Smooth muscle cell (in vitro differentiated cells): ENCODE data around the gene PTRH1. TPM values are rescaled to one million over a fixed set of nuclear protein-coding genes. Genes with fewer than 3 reads are reported as not detected.

Experiments used
- DNase-seq: peaks from one replicate; lab custom pipeline; 2025; ENCODE audit not compliant: unreplicated experiment; lab: John Stamatoyannopoulos, UW
- H2AFZ ChIP-seq: fragments of 200-600 bp; sonication (generic); 2 replicates; pipeline ENCODE4 v1.6.0; 2016; ENCODE audit warnings: antibody characterized with exemption, low read depth, mild to moderate bottlenecking
- H3F3A ChIP-seq: fragments of 200-600 bp; sonication (generic); 2 replicates; pipeline ENCODE4 v1.6.0; 2017; ENCODE audit warnings: antibody characterized with exemption, low read depth
- H3K27ac ChIP-seq: fragments of 200-600 bp; sonication (generic); 2 replicates; pipeline ENCODE4 v1.5.1; 2016; ENCODE audit warnings: low read depth, mild to moderate bottlenecking
- H3K27me3 ChIP-seq: fragments of 200-600 bp; sonication (generic); 2 replicates; pipeline ENCODE4 v1.6.1; 2016; ENCODE audit warnings: low read depth, mild to moderate bottlenecking
- H3K36me3 ChIP-seq: fragments of 200-600 bp; sonication (generic); 2 replicates; pipeline ENCODE4 v1.5.1; 2016; ENCODE audit warnings: low read depth
- H3K4me1 ChIP-seq: fragments of 200-600 bp; sonication (generic); 2 replicates; pipeline ENCODE4 v1.5.1; 2016; ENCODE audit warnings: low read depth
- H3K4me2 ChIP-seq: fragments of 200-600 bp; sonication (generic); 2 replicates; pipeline ENCODE4 v1.6.0; 2016; ENCODE audit warnings: mild to moderate bottlenecking
- H3K4me3 ChIP-seq: fragments of 200-600 bp; sonication (generic); 2 replicates; pipeline ENCODE4 v1.5.1; 2016; ENCODE audit warnings: mild to moderate bottlenecking
- H3K79me2 ChIP-seq: fragments of 200-600 bp; sonication (generic); 2 replicates; pipeline ENCODE4 v1.6.0; 2016; ENCODE audit warnings: low read depth, mild to moderate bottlenecking
- H3K9ac ChIP-seq: fragments of 200-600 bp; sonication (generic); 2 replicates; pipeline ENCODE4 v1.6.0; 2016; ENCODE audit warnings: low read depth
- H3K9me3 ChIP-seq: fragments of 200-600 bp; sonication (generic); replicated peaks from 2 replicates; pipeline ENCODE4 v1.5.1; 2016; ENCODE audit warnings: low read depth
- H4K20me1 ChIP-seq: fragments of 200-600 bp; sonication (generic); 2 replicates; pipeline ENCODE4 v1.6.0; 2016; ENCODE audit warnings: low read depth
- CTCF ChIP-seq: fragments of 200-600 bp; sonication (generic); IDR thresholded peaks from 2 replicates; pipeline ENCODE4 v1.5.1; 2017; ENCODE audit warnings: borderline replicate concordance, mild to moderate bottlenecking, antibody characterized with exemption; ENCODE audit not compliant: insufficient read depth, poor library complexity, severe bottlenecking
- WGBS: methylation state at CpG from one replicate; pipeline ENCODE4 v1.1.7; 2016; ENCODE audit warnings: low lambda C conversion rate; 5-methylcytosine and 5-hydroxymethylcytosine counted together
- polyA plus RNA-seq: library from polyadenylated mRNA; unstranded; fragments of >200 nt; fragmentation: Nextera tagmentation; extraction: Ambion mirVana; gene quantifications from 2 replicates; pipeline ENCODE4 v1.2.1, GENCODE V29; 2016
- total RNA-seq: library from RNA; depleted of rRNA; stranded (reverse); fragments of >200 nt; gene quantifications from 2 replicates; pipeline ENCODE4 v1.2.3, GENCODE V29; 2014

Gene PTRH1
- total and polyA plus RNA-seq, 2 experiments from 2014 or later: 11.9 to 33.8 TPM

GRCh38 chr9:127676638-127677037 is 38.8 kb downstream of the PTRH1 start:
- no peak overlapping the region for H2AFZ ChIP-seq
- no peak overlapping the region for H3K27ac ChIP-seq
- TF ChIP-seq CTCF: no peak
- H3K4me2 ChIP-seq: no peak overlapping the region
- no peaks in the 10 kb centered on the region for H3K79me2 ChIP-seq
- H3F3A ChIP-seq: no peaks in the 10 kb centered on the region
- no peaks in the 10 kb centered on the region for H3K4me1 ChIP-seq
- WGBS: 93% methylated on average over 12 of the region's 12 CpGs
- H3K27me3 ChIP-seq: no peaks in the 10 kb centered on the region
- no peak overlapping the region for H3K4me3 ChIP-seq
- no peaks in the 10 kb centered on the region for H4K20me1 ChIP-seq
- H3K9ac ChIP-seq: no peak overlapping the region
- DNase-seq: no peak
- no peaks in the 10 kb centered on the region for H3K36me3 ChIP-seq
- no peaks in the 10 kb centered on the region for H3K9me3 ChIP-seq

GRCh38 chr9:127673234-127673633 is 42.2 kb downstream of the PTRH1 start:
- DNase-seq: no peak
- Histone ChIP-seq H3K4me3 (no peak overlapping the region), H3K36me3 (no peaks in the 10 kb centered on the region), H3K27ac (no peak overlapping the region), H3K9me3 (no peaks in the 10 kb centered on the region), H3K4me1 (no peaks in the 10 kb centered on the region), H4K20me1 (no peaks in the 10 kb centered on the region), H3K79me2 (no peaks in the 10 kb centered on the region), H3K27me3 (no peaks in the 10 kb centered on the region), H3K4me2 (no peak overlapping the region), H2AFZ (no peak overlapping the region), H3F3A (no peaks in the 10 kb centered on the region), H3K9ac (no peak overlapping the region)
- no peak for TF ChIP-seq CTCF
- WGBS: 95% methylated on average over 7 of the region's 7 CpGs

GRCh38 chr9:127667906-127668305 is 47.6 kb downstream of the PTRH1 start:
- Histone ChIP-seq H3K4me2 (no peak overlapping the region), H3F3A (no peaks in the 10 kb centered on the region), H3K36me3 (no peaks in the 10 kb centered on the region), H3K9me3 (no peaks in the 10 kb centered on the region), H4K20me1 (no peaks in the 10 kb centered on the region), H2AFZ (no peak overlapping the region), H3K79me2 (no peaks in the 10 kb centered on the region), H3K27me3 (no peaks in the 10 kb centered on the region), H3K27ac (no peak overlapping the region), H3K4me1 (no peaks in the 10 kb centered on the region), H3K4me3 (no peak overlapping the region), H3K9ac (no peak overlapping the region)
- DNase-seq: no peak
- no peak for TF ChIP-seq CTCF
- WGBS: 96% methylated on average over 18 of the region's 18 CpGs

- TF ChIP-seq CTCF: no peak
- WGBS: 92% methylated on average over 3 of the region's 3 CpGs
Measured at GRCh38 chr9:127667127-127667844, 48.2 kb downstream of the PTRH1 start.

More at GRCh38 chr9:127667127-127667844, 48.2 kb downstream of the PTRH1 start:
- Histone ChIP-seq H2AFZ (no peak overlapping the region), H3K4me2 (no peak overlapping the region), H3K27ac (no peak overlapping the region), H3K4me1 (no peaks in the 10 kb centered on the region), H3F3A (no peaks in the 10 kb centered on the region), H3K9ac (no peak overlapping the region), H3K36me3 (no peaks in the 10 kb centered on the region), H4K20me1 (no peaks in the 10 kb centered on the region), H3K9me3 (no peaks in the 10 kb centered on the region), H3K4me3 (no peak overlapping the region), H3K27me3 (no peaks in the 10 kb centered on the region), H3K79me2 (no peaks in the 10 kb centered on the region)
- no peak for DNase-seq
